Mesenchymal stem cell (in vitro differentiated cells and primary cell): ENCODE measurements around the gene MAPKAP1.
A peak's percentile ranks its signal among the peaks of the same experiment; 100 is the strongest.

Source experiments
- DNase-seq: peaks from one replicate; pipeline ENCODE4 v3.0.0-alpha.2; 2013
- H2AFZ ChIP-seq: one replicate; pipeline ENCODE4 v1.6.1; 2013; ENCODE audit warnings: low read depth, mild to moderate bottlenecking, control low read depth, inconsistent platforms, low read length, moderate library complexity
- H2AK5ac ChIP-seq: 2 replicates; pipeline ENCODE4 v1.6.1; 2013; ENCODE audit warnings: low read length, moderate library complexity, mild to moderate bottlenecking, inconsistent platforms; ENCODE audit not compliant: severe bottlenecking
- H2BK120ac ChIP-seq: one replicate; pipeline ENCODE4 v1.6.1; 2013; ENCODE audit warnings: low read depth, mild to moderate bottlenecking, inconsistent platforms, low read length, moderate library complexity
- H2BK12ac ChIP-seq, 2 experiments: one replicate each; pipeline ENCODE4 v1.6.1; 2013; ENCODE audit warnings: inconsistent platforms in 2 of 2, low read length in 2 of 2, mild to moderate bottlenecking in 2 of 2, moderate library complexity in 2 of 2, control low read depth in 1 of 2
- H2BK15ac ChIP-seq: one replicate; pipeline ENCODE4 v1.6.1; 2013; ENCODE audit warnings: mild to moderate bottlenecking, low read depth, inconsistent platforms; ENCODE audit not compliant: poor library complexity, severe bottlenecking
- H2BK5ac ChIP-seq: 2 replicates; pipeline ENCODE4 v1.6.1; 2013; ENCODE audit warnings: low read depth, mild to moderate bottlenecking, low read length, control low read depth, inconsistent platforms; ENCODE audit not compliant: poor library complexity, severe bottlenecking
- H3K14ac ChIP-seq, 2 experiments: one replicate each; pipeline ENCODE4 v1.6.1; 2013; ENCODE audit warnings: inconsistent platforms in 2 of 2, low read length in 2 of 2, control low read depth in 1 of 2, mild to moderate bottlenecking in 1 of 2, moderate library complexity in 1 of 2
- H3K18ac ChIP-seq, 2 experiments: one replicate each; pipeline ENCODE4 v1.6.1; 2013; ENCODE audit warnings: inconsistent platforms in 2 of 2, low read length in 2 of 2, control low read depth in 1 of 2, low read depth in 1 of 2, mild to moderate bottlenecking in 1 of 2
- H3K23ac ChIP-seq, 2 experiments: one replicate each; pipeline ENCODE4 v1.6.1; 2013; ENCODE audit warnings: inconsistent platforms in 2 of 2, low read length in 2 of 2, mild to moderate bottlenecking in 2 of 2, moderate library complexity in 2 of 2, control low read depth in 1 of 2
- H3K27ac ChIP-seq: 2 replicates; pipeline ENCODE4 v1.5.1; 2013; ENCODE audit warnings: mild to moderate bottlenecking, moderate library complexity, low read length, control low read depth, inconsistent platforms; ENCODE audit not compliant: poor library complexity, severe bottlenecking
- H3K27me3 ChIP-seq, 2 experiments: 2 replicates each; pipeline versions ENCODE4 v1.6.1 to v1.7.0; 2013; ENCODE audit warnings: low read length in 2 of 2, mild to moderate bottlenecking in 2 of 2, moderate library complexity in 2 of 2, control low read depth in 1 of 2, inconsistent platforms in 1 of 2; ENCODE audit not compliant: control insufficient read depth in 1 of 2, insufficient read depth in 1 of 2
- H3K36me3 ChIP-seq, 2 experiments: 2 replicates each; pipeline versions ENCODE4 v1.6.1 to v1.7.0; 2013; ENCODE audit warnings: low read length in 2 of 2, control low read depth in 1 of 2, inconsistent platforms in 1 of 2, low read depth in 1 of 2, mild to moderate bottlenecking in 1 of 2; ENCODE audit not compliant: insufficient read depth in 2 of 2, control insufficient read depth in 1 of 2
- H3K4ac ChIP-seq, 2 experiments: one replicate each; pipeline ENCODE4 v1.6.1; 2013; ENCODE audit warnings: inconsistent platforms in 2 of 2, low read length in 2 of 2, mild to moderate bottlenecking in 2 of 2, moderate library complexity in 2 of 2, control low read depth in 1 of 2, low read depth in 1 of 2
- H3K4me1 ChIP-seq: 2 replicates; pipeline ENCODE4 v1.6.1; 2013; ENCODE audit warnings: low read depth, low read length, control low read depth; ENCODE audit not compliant: control insufficient read depth, insufficient read depth
- H3K4me2 ChIP-seq: 2 replicates; pipeline ENCODE4 v1.6.1; 2013; ENCODE audit warnings: low read length, mild to moderate bottlenecking, inconsistent platforms; ENCODE audit not compliant: poor library complexity, severe bottlenecking
- H3K4me3 ChIP-seq, 2 experiments: 2 replicates each; pipeline versions ENCODE4 v1.5.1 to v1.7.0; 2013; ENCODE audit warnings: low read length in 2 of 2, mild to moderate bottlenecking in 2 of 2, control low read depth in 1 of 2, low read depth in 1 of 2; ENCODE audit not compliant: insufficient read depth in 1 of 2
- H3K79me1 ChIP-seq: replicated peaks from 2 replicates; pipeline ENCODE4 v1.6.1; 2013; ENCODE audit warnings: mild to moderate bottlenecking, control low read depth, low read length, inconsistent platforms; ENCODE audit not compliant: poor library complexity, severe bottlenecking
- H3K9ac ChIP-seq: 2 replicates; pipeline ENCODE4 v1.7.0; 2013; ENCODE audit warnings: mild to moderate bottlenecking, low read length, moderate library complexity
- H3K9me3 ChIP-seq: 2 replicates; pipeline ENCODE4 v1.7.0; 2013; ENCODE audit warnings: mild to moderate bottlenecking, low read length; ENCODE audit not compliant: control insufficient read depth
- H4K8ac ChIP-seq: one replicate; pipeline ENCODE4 v1.6.1; 2013; ENCODE audit warnings: inconsistent platforms, mild to moderate bottlenecking, low read length, moderate library complexity
- H4K91ac ChIP-seq: one replicate; pipeline ENCODE4 v1.6.1; 2013; ENCODE audit warnings: mild to moderate bottlenecking, low read length, inconsistent platforms
- WGBS: methylation state at CpG from one replicate; pipeline ENCODE4 v1.1.7; 2013; ENCODE audit warnings: mixed read lengths; 5-methylcytosine and 5-hydroxymethylcytosine counted together

MAPKAP1 gene

GRCh38 chr9:125635888-125636287 is 71.1 kb downstream of the MAPKAP1 start:
- no peak overlapping the region for H4K91ac ChIP-seq
- peaks cover 19% of the 10 kb centered on the region for H3K79me1 ChIP-seq
- H3K4me1 ChIP-seq = peaks cover 5% of the 10 kb centered on the region
- no peak overlapping the region for H2AFZ ChIP-seq
- H3K36me3 ChIP-seq = no peaks in the 10 kb centered on the region
- H3K4me3 ChIP-seq = no peak overlapping the region
- WGBS = 100% methylated on average over 1 of the region's 2 CpGs
- H3K27me3 ChIP-seq = no peaks in the 10 kb centered on the region
- no peak for DNase-seq
- H2BK120ac ChIP-seq = no peak overlapping the region
- H2BK5ac ChIP-seq = no peak overlapping the region
- no peak overlapping the region for H3K27ac ChIP-seq
- no peaks in the 10 kb centered on the region for H3K9me3 ChIP-seq
- H3K18ac ChIP-seq = no peak overlapping the region
- no peak overlapping the region for H4K8ac ChIP-seq
- H3K4ac ChIP-seq = no peak overlapping the region
- no peak overlapping the region for H3K9ac ChIP-seq
- no peak overlapping the region for H2BK15ac ChIP-seq
- no peak overlapping the region for H2AK5ac ChIP-seq
- H3K4me2 ChIP-seq = no peak overlapping the region
- no peak overlapping the region for H3K14ac ChIP-seq
- no peak overlapping the region for H3K23ac ChIP-seq
- no peak overlapping the region for H2BK12ac ChIP-seq

GRCh38 chr9:125634040-125634717 is 72.8 kb downstream of the MAPKAP1 start:
- H3K4me2 ChIP-seq = no peak overlapping the region
- H3K4ac ChIP-seq = no peak overlapping the region
- no peak overlapping the region for H2BK12ac ChIP-seq
- 90% methylated on average over 3 of the region's 5 CpGs for WGBS
- H3K4me1 ChIP-seq = peaks cover 5% of the 10 kb centered on the region
- peaks cover 21% of the 10 kb centered on the region for H3K79me1 ChIP-seq
- no peak overlapping the region for H3K14ac ChIP-seq
- peak overlapping the region; percentile 10 for H3K9ac ChIP-seq
- H3K4me3 ChIP-seq = no peak overlapping the region
- no peak overlapping the region for H2AK5ac ChIP-seq
- no peak overlapping the region for H4K8ac ChIP-seq
- no peaks in the 10 kb centered on the region for H3K36me3 ChIP-seq
- H3K27ac ChIP-seq = no peak overlapping the region
- H2BK5ac ChIP-seq = no peak overlapping the region
- H2AFZ ChIP-seq = no peak overlapping the region
- H4K91ac ChIP-seq = no peak overlapping the region
- H2BK120ac ChIP-seq = no peak overlapping the region
- DNase-seq = peak; percentile 32
- H3K18ac ChIP-seq = no peak overlapping the region
- H3K23ac ChIP-seq = no peak overlapping the region
- H3K9me3 ChIP-seq = no peaks in the 10 kb centered on the region
- no peak overlapping the region for H2BK15ac ChIP-seq
- H3K27me3 ChIP-seq = no peaks in the 10 kb centered on the region

- Histone ChIP-seq H3K9me3 (no peaks in the 10 kb centered on the region), H3K79me1 (peaks cover 18% of the 10 kb centered on the region), H3K27me3 (no peaks in the 10 kb centered on the region), H3K23ac (no peak overlapping the region), H3K18ac (no peak overlapping the region), H2AFZ (no peak overlapping the region), H3K4me3 (no peak overlapping the region), H3K14ac (no peak overlapping the region), H2BK5ac (no peak overlapping the region), H3K36me3 (no peaks in the 10 kb centered on the region), H2BK120ac (no peak overlapping the region), H2BK12ac (no peak overlapping the region), H3K27ac (no peak overlapping the region), H3K4ac (no peak overlapping the region), H3K9ac (no peak overlapping the region), H3K4me1 (peaks cover 5% of the 10 kb centered on the region), H2BK15ac (no peak overlapping the region), H4K91ac (no peak overlapping the region), H2AK5ac (no peak overlapping the region), H3K4me2 (no peak overlapping the region), H4K8ac (no peak overlapping the region)
- 92% methylated on average over 1 of the region's 2 CpGs for WGBS
- DNase-seq = no peak
These were observed 73.8 kb downstream of the MAPKAP1 start for GRCh38 chr9:125633116-125633745.

- Histone ChIP-seq H3K4me3 (no peak overlapping the region), H4K91ac (no peak overlapping the region), H2AK5ac (no peak overlapping the region), H3K27me3 (no peaks in the 10 kb centered on the region), H3K9ac (no peak overlapping the region), H3K4ac (no peak overlapping the region), H3K23ac (no peak overlapping the region), H2AFZ (peak overlapping the region; percentile 33), H3K4me2 (no peak overlapping the region), H3K9me3 (no peaks in the 10 kb centered on the region), H3K14ac (peak overlapping the region in 1 of 2 experiments; percentile 36), H3K18ac (peak overlapping the region in 1 of 2 experiments; percentile 11), H2BK12ac (no peak overlapping the region), H4K8ac (no peak overlapping the region), H2BK15ac (no peak overlapping the region), H2BK5ac (no peak overlapping the region), H3K36me3 (no peaks in the 10 kb centered on the region), H2BK120ac (no peak overlapping the region), H3K4me1 (peaks cover 5% of the 10 kb centered on the region), H3K27ac (no peak overlapping the region), H3K79me1 (peaks cover 21% of the 10 kb centered on the region)
- no peak for DNase-seq
- WGBS = 79% methylated on average over 4 of the region's 4 CpGs
These were observed 74.5 kb downstream of the MAPKAP1 start for GRCh38 chr9:125632321-125633115.
